ENCODE measurements around the gene EMC9. TPM values are rescaled to one million over a fixed set of nuclear protein-coding genes. Genes with fewer than 3 reads are reported as not detected.
A peak's percentile ranks its signal among the peaks of the same experiment; 100 is the strongest.

EMC9 gene
- total RNA-seq, 4 donors from 2014 or later, result 6.0 to 12.1 (median 10.9) TPM

DNA sequence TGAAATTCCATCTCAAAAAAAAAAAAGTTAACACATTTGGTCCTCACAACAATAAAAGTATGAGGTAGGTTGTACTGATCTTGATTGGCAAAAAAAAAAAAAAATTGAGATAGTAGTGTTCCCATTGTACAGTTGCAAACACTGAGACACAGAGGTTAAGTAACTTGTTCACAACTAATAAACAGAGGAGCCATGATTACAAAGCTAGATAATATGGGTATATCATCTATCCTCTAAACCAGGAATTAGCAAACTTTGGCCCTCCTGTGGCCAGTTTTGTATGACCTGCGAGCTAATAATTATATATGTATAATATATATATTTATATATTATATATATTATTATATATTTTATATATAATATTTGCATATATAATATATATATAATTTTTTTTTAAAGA lies 7.7 kb downstream of the EMC9 start:
- Histone ChIP-seq H3K9me3 (no peaks in the 10 kb centered on the region), H3K27me3 (no peaks in the 10 kb centered on the region), H3K4me1 (peaks cover 20 to 50% (median 25%) of the 10 kb centered on the region in 3 donors), H3K27ac (no peak overlapping the region), H3K4me3 (no peak overlapping the region), H3K36me3 (peaks cover 10 to 17% (median 12%) of the 10 kb centered on the region in 3 donors)
- TF ChIP-seq, protein P1, sequence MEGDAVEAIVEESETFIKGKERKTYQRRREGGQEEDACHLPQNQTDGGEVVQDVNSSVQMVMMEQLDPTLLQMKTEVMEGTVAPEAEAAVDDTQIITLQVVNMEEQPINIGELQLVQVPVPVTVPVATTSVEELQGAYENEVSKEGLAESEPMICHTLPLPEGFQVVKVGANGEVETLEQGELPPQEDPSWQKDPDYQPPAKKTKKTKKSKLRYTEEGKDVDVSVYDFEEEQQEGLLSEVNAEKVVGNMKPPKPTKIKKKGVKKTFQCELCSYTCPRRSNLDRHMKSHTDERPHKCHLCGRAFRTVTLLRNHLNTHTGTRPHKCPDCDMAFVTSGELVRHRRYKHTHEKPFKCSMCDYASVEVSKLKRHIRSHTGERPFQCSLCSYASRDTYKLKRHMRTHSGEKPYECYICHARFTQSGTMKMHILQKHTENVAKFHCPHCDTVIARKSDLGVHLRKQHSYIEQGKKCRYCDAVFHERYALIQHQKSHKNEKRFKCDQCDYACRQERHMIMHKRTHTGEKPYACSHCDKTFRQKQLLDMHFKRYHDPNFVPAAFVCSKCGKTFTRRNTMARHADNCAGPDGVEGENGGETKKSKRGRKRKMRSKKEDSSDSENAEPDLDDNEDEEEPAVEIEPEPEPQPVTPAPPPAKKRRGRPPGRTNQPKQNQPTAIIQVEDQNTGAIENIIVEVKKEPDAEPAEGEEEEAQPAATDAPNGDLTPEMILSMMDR (IDR thresholded peaks at IDR 0.05), result no peak
- no peak for TF ChIP-seq POLR2A (IDR thresholded peaks at IDR 0.05)
- 73 to 94% methylated on average over 1 of the region's 1 CpG for WGBS, 2 donors
- no peak for DNase-seq
- intact Hi-C loops (cut with DNase I), result no loop called here

DNA sequence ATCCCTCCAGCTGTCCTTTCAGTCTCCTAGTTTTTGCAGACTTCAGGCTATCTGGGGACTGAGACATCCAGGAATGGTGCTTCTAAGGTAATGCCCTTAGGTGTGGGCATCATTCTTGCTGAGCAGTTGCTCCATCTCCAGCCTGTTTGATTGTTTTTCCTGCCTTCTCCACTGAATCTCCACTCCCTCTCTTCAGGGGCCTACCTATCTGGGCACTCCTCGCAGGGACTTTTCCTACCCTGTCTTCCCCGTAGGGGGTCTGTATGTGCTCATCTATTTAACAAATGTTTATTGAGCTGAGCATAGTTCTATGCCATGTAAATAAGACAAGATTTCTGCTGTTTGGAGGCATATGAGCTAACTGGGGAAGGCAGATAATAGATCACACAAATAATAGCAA lies 8.4 kb downstream of the EMC9 start:
- no peak for TF ChIP-seq POLR2A (IDR thresholded peaks at IDR 0.05)
- TF ChIP-seq, protein P1 (IDR thresholded peaks at IDR 0.05), result no peak
- H3K36me3 ChIP-seq, result peaks cover 3 to 9% (median 5%) of the 10 kb centered on the region in 3 donors
- no peak overlapping the region for H3K27ac ChIP-seq
- H3K4me3 ChIP-seq, result no peak overlapping the region
- H3K4me1 ChIP-seq, result peaks cover 19 to 42% (median 20%) of the 10 kb centered on the region in 3 donors
- intact Hi-C loops (cut with DNase I), result no loop called here
- no peak for DNase-seq
- no peaks in the 10 kb centered on the region for H3K9me3 ChIP-seq
- no peaks in the 10 kb centered on the region for H3K27me3 ChIP-seq
- WGBS, 2 donors, result 91 to 100% methylated on average over 2 of the region's 2 CpGs

DNA sequence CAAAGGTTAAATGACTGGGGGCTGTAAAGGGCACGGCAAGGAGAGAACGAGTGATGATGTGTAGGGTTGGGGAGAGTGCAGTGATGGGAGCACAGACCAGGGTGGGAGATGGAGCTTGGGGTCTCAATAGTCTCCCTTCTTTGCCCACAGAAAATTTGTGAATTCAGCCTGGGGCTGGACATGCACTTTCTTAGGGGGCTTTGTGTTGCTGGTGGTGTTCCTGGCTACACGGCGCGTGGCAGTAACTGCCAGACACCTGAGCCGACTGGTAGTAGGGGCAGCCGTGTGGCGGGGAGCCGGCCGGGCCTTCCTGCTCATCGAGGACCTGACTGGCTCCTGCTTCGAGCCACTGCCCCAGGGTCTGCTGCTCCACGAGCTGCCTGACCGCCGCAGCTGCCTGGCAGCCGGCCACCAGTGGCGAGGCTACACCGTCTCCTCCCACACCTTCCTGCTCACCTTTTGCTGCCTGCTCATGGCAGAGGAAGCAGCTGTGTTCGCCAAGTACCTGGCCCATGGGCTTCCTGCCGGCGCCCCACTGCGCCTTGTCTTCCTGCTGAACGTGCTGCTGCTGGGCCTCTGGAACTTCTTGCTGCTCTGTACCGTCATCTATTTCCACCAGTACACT lies 9.2 kb downstream of the EMC9 start:
- peaks cover 11 to 34% (median 13%) of the 10 kb centered on the region in 3 donors for H3K4me1 ChIP-seq
- no peak for TF ChIP-seq POLR2A (IDR thresholded peaks at IDR 0.05)
- TF ChIP-seq, protein P1 (IDR thresholded peaks at IDR 0.05), result no peak
- intact Hi-C loops (cut with DNase I), result no loop called here
- H3K36me3 ChIP-seq, result peaks cover 0 to 1% (median 0%) of the 10 kb centered on the region in 3 donors
- no peaks in the 10 kb centered on the region for H3K27me3 ChIP-seq
- WGBS, 2 donors, result 42 to 44% methylated on average over 14 to 18 of the region's 24 CpGs
- no peaks in the 10 kb centered on the region for H3K9me3 ChIP-seq
- peak overlapping the region in 2 of 4 donors; percentile 59 to 81 for H3K27ac ChIP-seq
- DNase-seq, result no peak
- H3K4me3 ChIP-seq, result no peak overlapping the region

DNA sequence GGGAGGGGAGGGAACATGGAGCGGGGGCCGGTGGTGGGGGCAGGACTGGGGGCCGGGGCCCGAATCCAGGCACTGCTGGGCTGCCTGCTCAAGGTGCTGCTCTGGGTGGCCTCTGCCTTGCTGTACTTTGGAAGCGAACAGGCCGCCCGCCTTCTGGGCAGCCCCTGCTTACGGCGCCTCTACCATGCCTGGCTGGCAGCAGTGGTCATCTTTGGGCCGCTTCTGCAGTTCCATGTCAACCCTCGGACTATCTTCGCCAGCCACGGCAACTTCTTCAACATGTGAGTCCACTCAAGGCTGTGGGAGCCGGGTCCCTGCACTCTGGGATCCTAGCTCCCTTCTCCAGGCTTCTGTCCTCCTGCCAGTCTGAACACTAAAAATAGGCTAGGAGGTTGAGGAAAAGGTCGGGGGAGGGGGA lies 9.8 kb downstream of the EMC9 start:
- intact Hi-C loops (cut with DNase I), result no loop called here
- no peaks in the 10 kb centered on the region for H3K9me3 ChIP-seq
- 85 to 100% methylated on average over 1 to 8 of the region's 15 CpGs for WGBS, 2 donors
- H3K4me3 ChIP-seq, result no peak overlapping the region
- no peaks in the 10 kb centered on the region for H3K36me3 ChIP-seq
- H3K27ac ChIP-seq, result peak overlapping the region in 2 of 4 donors; percentile 59 to 81
- peaks cover 5 to 28% (median 7%) of the 10 kb centered on the region in 3 donors for H3K4me1 ChIP-seq
- DNase-seq, result no peak
- TF ChIP-seq POLR2A (IDR thresholded peaks at IDR 0.05), result no peak
- TF ChIP-seq, protein P1 (IDR thresholded peaks at IDR 0.05), result no peak
- no peaks in the 10 kb centered on the region for H3K27me3 ChIP-seq

DNA sequence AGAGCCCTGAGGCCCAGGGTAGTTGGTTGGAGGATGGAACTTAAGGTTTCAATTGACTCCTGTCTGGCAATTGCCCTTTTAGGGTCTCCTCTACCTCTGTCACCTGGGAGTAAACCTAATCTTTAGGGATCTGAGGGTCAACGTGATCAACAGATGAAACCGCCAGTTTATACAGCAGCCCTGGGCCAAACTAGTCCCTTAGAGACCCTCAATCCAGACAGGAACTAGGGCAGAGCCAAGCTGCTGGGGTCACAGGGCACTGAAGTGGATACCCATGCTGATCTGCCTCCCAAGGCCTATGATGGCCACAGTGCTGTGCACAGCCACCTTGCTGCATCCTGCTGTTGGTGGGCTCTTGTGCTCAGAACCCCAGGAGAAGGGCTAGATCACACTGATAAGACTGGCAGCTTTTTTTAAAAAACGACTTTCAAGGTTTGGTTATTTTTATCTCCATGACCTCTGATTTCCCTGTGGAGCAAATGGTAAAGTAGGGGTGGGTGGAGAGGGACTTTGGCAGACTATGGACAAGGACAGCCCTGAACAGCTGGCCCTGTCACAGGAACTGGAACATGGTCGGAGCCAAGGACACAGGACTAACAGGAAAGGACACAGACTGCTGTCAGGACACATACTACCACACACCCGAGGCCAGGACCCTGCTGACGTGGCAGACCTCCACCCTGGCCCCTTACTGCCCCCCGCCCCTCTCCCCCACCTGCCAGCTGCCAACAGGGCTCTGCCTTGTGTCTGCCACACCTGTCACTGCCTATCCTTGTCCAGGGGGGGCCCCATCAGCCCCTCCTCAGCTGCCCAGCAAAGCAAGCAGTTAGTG lies 10.5 kb downstream of the EMC9 start:
- intact Hi-C loops (cut with DNase I), result no loop called here
- Histone ChIP-seq H3K4me3 (no peak overlapping the region), H3K27me3 (no peaks in the 10 kb centered on the region), H3K4me1 (peaks cover 4 to 25% (median 5%) of the 10 kb centered on the region in 3 donors), H3K36me3 (no peaks in the 10 kb centered on the region), H3K27ac (peak overlapping the region in 2 of 4 donors; percentile 59 to 81), H3K9me3 (no peaks in the 10 kb centered on the region)
- no peak for TF ChIP-seq POLR2A (IDR thresholded peaks at IDR 0.05)
- TF ChIP-seq, protein P1 (IDR thresholded peaks at IDR 0.05), result no peak
- WGBS, 2 donors, result 10 to 71% methylated on average over 1 to 5 of the region's 7 CpGs
- DNase-seq, result no peak
